NCI-H2227 treated with DMSO at 0.1 percent for 48 hours (cell line): Measurements from ENCODE around the gene RPUSD2.
"Not testable (repeated sequence)": the region's sequence is repeated elsewhere in the genome, so short reads cannot be mapped to it uniquely, and the experiment has no call there.

Source experiments
- DNase-seq: peaks from one replicate; lab custom pipeline; 2025; lab: John Stamatoyannopoulos, UW

RPUSD2 gene

DNA sequence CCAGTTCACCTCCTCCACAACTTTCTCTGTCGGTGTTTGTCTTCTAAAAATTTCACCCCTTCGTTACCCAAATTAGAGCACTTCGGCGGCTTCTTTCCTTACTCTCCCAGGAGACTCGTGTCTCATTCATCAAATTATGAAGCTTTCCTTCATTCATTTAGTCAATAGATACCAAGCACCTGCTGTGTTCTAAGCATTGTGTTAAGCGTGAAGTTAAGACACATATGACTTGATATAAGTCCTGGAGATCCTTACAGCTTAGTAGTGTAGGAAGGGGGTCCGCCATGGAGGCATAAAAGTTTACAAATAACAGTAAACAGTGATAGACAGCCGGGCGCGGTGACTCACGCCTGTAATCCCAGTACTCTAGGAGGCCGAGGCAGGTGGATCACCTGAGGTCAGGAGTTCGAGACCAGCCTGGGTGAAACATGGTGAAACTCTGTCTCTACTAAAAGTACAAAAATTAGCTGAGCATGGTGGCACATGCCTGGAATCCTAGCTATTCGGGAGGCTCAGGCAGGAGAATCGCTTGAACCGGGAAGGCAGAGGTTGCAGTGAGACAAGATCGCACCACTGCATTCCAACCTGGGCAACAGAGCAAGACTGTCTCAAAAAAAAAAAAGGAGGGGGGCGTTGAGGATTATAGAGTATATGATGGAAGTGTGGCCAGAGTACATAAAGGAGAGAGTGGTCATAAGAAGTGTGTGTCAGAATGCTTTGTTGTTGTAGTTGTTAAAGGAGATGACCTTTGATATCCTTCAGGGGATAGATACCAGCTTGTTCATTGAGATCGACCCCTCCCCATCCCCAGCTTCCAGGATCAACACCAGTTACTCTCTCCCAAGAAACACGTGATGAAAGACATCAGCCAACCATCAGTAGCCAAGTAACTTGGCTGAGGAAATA is 3.5 kb upstream of the RPUSD2 start:
- DNase-seq: no peak

DNA sequence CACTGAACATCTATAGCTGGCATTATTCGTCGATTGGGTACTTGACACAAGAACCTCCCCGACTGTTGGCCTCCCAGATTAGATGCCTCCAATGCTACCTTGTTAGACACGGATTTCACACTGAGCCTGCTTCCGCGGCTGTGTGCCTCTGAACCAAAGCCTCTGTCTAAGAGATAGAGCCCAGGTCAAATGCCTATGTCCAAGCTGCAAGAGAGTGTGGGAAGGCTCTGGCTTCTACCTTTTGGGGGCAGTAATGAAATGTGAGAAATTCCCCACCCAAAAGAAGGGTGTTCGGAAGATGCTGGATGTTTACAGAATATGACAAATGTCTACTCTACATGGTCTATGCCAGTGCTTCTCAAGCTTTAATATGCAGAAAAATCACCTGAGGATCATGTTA is 2.0 kb upstream of the RPUSD2 start:
- DNase-seq: no peak

DNA sequence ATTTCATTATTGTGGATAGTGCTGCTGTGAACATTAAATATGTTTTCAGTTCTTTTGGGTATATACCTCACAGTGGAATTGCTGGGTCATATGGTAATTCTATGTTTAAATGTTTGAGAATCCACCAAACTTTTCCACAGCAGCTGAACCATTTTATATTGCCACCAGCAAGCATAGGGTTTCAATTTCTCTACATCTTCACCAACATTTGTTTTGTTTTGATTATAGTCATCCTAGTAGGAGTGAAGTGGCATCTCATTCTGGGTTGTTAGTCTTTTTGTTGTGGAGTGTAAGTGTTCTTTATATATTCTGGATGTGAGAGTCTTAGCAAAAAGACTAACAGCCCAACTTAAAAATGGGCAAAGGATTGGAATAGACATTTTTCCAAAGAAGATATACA is 6.0 kb downstream of the RPUSD2 start:
- DNase-seq: no peak

DNA sequence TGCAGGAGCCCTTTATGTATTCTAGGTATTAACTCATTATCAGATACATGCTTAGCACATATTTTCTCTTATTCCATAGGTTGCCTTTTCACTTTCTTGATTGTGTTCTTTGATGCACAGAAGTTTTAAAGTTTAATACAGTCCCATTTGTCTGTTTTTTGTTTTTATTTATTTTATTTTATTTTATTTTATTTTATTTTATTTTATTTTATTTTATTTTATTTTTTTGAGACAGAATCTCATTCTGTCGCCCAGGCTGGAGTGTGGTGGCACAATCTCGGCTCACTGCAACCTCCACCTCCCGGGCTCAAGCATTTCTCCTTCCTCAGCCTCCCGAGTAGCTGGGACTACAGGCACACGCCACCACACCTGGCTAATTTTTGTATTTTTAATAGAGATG is 7.8 kb downstream of the RPUSD2 start:
- not testable (repeated sequence) for DNase-seq

DNA sequence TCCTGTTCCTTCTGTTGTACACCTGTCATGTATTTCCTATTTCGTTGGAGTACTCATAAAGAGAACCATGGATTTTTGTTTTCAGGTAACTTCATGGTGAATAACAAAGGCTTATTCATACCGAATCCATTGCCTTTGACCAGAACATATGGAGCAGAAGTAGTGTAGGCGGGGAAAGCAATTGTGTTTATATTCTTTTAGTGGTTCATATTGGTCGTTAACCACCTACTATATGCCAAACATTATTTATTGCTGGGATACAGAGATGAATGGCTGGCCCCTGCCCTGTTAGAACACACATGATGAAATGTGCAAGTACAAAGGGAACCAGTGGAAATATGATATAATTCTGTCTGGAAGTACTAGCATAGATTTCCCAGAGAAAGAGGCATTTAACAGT is 9.8 kb downstream of the RPUSD2 start:
- no peak for DNase-seq

DNA sequence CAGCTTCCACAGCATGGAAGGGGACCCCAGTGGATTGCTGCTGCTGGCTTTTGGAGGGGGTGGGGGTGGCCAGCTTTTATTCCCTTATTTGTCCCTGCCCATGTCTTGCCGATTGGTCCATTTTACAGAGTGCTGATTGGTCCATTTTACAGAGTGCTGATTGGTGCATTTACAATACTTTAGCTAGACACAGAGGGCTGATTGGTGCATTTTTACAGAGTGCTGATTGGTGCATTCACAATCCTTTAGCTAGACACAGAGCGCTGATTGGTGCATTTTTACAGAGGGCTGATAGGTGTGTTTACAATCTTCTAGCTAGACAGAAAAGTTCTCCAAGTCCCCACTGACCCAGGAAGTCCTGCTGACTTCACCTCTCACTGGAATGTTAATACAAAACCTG is 12.7 kb downstream of the RPUSD2 start:
- not testable (repeated sequence) for DNase-seq

DNA sequence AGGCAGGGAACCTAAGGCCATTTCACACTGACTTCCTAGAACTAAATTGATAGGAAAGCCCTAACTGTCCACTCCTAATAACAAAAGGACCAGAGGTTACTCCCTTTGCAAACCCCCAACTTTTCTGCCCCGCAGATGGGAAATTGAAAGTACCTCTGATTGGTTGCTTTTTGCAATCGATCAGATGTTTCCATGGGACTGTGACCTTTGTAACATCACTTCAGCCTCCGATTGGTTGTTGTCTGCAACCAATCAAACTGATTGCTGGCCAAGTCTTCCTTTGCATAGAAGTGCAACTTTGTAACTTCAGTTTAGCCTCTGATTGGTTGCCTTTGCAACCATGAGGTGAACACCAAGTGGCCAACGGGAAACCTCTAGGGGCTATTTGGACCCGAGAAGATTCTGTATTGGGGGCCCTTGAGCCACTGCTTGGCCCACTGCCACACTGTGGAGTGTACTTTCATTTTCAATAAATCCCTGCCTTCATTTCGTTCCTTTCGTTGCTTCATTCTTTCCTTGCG is 13.7 kb downstream of the RPUSD2 start:
- DNase-seq: no peak

DNA sequence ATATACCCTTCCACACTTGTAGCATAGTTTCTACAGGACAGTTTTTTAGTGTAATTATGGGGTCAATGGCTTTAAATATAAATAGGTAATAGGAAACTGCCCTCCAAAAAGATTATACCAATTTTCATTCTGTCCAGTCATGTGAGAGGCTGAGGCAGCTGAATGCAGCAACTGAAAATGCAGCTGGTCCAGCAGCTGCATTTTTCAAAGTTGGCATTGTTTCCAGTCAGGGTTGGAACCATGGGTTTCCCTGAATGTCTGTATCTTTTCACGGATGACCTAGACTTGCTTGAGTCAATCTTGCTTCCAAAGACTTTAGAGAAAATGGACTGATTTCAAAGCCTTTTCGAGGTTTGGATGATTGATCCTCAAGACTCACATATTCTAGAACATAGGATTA is 15.1 kb downstream of the RPUSD2 start:
- DNase-seq: no peak

DNA sequence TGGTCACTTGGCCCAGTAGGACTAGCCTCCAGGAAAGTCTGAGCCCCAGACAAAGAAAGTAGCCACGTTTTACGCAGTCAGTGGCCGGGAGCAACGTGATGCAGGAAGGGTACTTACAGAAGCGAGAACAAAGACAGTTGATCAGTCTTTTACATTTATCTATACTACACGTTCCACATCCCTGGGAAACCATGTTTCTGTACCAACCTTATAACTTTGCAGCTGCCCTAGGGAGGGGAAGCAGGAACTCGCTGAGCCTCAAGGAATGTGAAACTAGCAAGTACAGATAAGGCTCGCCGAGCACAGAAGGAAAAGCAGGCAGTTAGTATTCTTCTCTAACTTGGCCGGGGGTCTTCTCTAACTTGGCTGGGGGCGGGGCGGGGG is 21.6 kb downstream of the RPUSD2 start:
- no peak for DNase-seq

DNA sequence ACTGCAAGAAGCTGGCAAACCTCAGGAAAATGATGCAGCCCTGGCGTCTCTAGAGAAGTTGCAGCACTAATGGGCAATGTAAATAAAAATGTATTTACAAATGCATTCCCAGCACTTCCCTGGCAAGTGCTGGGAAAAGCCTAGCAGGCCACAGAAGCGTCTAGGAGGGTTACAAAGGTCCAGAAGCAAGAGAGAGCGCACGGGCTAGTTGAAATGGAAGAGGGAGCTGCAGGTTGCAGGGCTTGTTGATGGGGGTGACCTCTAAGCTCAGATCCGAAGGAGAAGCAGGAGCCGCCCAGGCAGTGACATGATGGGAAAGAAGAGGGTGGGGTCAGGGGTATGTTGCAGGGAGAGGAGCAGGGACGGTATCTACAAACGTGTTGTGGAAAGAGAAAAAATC is 22.3 kb downstream of the RPUSD2 start:
- peak; percentile 13 for DNase-seq

DNA sequence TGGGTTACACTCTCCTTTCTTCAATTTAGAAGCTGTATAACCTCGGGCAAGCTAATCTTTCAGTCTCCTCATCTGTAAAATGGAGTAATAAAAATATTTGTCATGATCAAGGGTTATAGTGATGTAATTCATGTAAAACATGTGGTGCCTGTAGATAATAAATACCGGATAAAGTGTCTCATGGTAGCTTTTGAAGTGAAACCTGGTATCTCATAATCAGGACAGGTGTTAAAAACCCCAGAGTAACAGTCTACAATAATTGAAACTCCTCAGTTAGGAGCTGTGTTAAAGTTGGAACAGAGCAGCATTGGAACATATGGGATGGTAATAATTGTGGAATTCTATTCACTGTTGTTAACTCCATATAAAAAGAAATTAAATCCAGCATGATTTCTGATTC is 24.1 kb downstream of the RPUSD2 start:
- DNase-seq: no peak

DNA sequence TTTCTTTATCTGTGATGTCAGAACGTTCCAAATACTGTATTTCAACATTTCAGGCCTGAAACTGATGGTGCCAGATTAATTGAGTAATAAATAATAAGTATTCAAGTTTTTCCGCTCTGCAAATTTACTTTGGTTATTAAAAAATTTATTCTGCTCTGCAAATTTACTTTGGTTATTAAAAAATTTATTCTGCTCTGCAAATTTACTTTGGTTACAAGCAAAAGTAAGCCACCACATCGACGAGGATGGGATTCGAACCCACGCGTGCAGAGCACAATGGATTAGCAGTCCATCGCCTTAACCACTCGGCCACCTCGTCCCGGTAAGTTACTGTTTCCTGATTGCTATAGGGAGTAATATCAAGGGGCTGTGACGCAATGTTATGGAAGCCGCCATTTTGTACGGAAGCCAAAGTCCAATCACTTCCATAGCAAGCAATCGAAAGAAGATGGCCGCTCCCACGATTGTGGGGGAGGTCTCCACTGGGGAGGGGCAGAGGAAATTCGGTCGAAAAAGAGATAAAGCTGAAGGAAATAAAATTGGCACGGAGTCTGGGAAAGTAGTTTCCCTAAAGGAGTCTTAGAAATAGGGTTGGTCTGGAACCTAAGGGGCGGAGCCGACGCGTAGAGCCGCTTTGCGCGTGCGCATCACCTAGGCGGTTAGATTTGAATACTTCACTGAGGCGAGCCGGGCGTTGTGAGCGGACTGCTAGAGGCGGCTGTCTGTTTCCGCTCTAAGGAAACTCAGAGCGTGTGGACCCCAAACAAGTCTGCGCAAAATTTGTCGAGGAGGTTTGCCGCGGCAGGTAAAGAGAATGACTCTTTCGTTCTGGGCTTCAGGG is 24.7 kb downstream of the RPUSD2 start, which contains the start of gene KNL1:
Gene KNL1 (plus strand): TSS at position 662 of the 841 bp plus-strand sequence. CDS start 8,683 bp downstream, outside the sequence.
- peak; percentile 96 for DNase-seq

DNA sequence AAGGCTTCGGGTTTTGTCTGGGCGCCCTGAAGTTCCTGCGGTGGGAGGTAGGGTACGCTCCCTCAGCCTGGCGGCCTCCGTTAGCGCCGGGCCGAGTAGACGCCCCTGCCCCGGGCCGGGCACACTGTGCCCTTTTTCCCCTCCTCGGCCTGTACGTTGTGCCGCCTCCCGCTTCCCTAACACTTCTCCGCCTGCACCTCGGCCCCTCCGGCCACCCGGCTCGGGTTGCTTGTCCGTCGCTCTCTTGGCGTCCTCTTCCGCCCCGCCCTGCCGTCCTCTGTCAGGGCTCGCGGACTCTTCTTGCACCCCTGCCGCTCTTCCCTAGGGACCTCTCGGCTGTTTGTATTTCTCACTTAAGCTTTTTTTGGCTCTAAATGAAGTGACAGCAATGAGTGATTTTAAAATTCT is 25.3 kb downstream of the RPUSD2 start:
- DNase-seq: peak; percentile 37

DNA sequence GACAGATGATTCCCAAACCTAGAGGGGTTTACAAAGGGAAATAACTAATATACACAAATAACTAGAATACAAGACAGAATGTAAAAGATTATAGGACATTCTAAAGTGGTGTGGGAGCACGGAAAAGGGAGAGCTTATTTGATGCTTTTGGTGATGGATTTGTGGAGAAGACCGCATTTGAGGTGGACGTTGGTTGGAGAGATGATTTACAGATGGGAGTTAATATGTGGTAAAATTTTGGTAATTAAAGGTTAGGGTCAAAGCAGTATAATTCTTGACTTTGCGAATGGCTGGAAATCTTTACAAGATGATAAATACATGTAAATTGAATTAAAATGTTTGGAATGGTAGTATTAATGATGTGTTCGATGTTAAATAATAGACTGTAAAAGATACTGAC is 26.1 kb downstream of the RPUSD2 start:
- DNase-seq: no peak

DNA sequence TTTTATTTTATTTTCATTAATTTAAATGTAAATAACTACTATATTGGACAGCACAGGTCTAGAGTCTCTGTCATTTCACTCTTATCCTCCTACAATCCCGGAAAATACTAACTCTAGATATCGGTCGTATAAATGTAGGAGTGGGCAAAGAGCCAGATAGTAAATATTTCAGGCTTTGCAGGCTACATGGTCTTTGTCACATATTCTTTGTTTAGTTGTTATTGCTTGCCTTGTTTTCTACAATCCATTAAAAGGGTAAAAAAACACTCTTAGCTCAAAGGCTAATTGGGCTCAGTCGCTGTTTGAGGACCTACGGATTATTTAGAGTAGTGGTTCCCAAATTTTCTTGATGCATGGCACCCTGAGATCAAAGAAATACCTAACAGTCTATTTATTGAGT is 26.7 kb downstream of the RPUSD2 start:
- DNase-seq: no peak

DNA sequence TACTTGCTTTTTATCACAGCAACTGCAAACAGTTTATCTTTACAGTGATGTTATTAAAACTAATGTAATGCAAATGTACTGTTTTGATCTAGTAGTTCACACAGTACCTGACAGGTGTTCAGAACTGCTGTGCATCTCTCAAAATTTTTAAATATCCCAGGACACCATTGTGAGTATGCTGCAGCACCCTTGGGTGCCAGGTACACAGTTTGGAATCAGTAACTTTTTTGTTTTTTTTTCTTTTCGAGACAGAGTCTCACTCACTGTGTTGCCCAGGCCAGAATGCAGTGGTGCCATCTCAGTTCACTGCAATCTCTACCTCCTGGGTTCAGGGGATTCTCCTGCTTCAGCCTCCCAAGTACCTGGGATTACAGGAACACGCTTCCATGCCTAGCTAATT is 27.9 kb downstream of the RPUSD2 start:
- no peak for DNase-seq

DNA sequence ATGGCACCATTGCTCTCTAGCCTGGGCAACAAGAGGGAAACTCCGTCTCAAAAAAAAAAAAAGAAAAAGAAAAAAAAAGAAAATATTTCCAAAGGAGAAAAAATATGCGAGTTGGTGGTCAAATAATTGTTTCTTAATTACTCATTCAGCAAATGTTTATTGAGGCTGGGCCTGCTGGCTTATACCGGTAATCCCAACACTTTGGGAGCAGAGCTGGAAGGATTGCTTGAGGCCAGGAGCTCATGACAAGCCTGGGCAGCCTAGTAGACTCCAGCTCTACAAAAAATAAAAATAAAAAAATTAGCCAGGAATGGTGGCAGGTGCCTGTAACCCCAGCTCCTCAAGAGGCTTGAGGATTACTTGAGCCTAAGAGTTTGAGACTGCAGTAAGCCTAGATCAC is 29.0 kb downstream of the RPUSD2 start:
- no peak for DNase-seq

DNA sequence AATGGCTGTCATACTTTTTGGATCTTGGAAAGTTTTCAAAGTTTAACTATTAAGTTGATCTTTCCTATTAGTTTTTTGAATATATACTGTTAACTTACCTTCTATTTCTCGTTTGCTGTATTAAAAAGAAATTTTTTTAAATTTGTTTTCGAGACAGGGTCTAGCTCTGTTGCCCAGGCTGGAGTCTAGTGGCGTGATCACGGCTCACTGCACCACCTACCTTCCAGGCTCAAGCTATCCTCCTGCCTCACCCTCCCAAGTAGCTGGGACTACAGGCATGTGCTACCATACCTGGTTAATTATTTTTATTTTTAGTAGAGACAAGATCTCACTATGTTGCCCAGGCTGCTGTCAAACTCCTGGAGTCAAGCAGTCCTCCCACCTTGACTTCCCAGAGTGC is 29.6 kb downstream of the RPUSD2 start:
- DNase-seq: no peak

DNA sequence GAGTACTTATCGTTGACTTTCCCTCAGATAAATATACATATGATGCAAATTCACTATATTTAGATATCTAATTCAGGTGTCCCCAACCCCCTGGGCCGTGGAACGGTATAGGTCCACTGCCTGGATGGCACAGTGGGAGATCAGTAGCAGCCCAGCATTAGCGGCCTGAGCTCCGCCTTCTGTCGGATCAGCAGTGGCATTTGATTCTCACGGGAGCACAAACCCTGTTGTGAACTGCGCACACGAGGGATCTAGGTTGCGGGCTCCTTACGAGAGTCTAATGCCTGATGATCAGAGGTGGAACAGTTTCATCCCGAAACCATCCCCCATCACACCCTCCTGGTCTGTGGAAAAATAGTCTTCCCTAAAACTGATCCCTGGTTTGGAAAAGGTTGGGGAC is 31.9 kb downstream of the RPUSD2 start:
- no peak for DNase-seq

DNA sequence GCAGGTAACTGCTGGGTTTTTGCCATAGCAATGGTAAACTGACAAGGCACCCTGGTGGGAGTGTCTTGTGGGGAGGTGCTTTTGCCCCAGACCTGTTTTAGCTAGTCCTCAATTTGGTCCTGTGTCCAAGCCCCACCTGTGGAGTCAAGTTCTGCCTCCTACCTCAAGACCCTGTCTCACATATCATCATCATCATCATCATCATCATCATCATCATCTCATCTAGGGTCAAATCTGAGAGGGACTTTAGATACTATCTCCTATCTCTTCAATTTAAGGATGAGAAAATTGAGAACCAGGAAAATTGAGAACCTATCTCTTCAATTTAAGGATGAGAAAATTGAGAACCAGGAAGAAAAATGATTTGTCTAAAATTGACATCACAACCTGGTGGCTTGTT is 34.8 kb downstream of the RPUSD2 start:
- no peak for DNase-seq

DNA sequence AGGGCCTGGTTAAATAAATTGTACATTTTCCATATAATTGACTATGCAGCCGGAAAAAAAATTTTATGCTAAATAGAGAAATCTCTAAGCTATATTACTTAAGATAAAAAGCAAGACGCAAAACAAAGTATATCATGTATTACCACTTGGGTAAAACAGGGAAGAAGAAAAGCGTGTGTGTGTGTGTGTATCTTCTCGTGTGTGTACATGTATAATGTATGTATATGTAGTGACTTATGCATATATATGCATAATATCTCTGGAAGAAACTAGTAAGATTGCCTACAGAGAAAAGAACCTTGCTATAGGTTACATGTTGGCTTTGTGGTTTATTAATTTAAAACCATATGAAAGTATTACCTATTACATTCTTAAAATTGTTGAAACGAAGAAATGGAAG is 44.0 kb downstream of the RPUSD2 start:
- no peak for DNase-seq

DNA sequence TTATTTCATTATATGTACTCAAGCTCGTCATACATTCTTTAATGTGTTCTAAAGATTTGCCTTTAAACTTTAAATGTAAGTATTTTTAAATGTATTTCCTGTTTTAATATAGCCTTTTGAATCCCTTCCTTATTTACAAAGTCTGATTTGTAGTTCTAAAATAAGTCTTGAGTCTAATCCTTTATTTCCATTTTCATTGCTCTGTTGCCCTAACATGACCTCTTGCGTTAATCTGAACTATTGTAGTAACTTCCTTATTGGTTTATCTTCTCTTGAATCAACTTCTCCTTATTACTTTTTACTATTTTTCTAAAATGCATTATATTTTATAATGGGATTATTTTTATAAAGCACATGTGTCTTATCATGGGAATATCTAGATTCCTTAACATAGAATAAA is 48.9 kb downstream of the RPUSD2 start:
- no peak for DNase-seq

DNA sequence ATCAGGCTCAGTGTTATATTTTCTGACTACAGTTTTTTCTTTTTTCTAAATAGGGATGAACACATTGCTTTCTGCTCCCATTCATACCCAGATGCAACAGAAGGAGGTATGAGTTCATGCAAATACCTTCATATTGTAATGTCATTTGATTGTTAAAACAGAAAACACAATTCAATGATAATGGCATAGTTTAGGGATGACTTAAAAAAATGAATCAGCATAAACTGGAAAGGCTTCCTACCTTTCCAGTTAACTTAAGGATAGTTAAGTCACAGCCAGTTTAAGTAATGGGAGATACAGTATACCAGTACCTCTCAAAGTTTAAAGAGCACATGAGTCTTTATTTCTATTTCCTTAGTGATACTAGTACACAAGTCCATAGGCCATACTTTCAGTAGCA is 49.8 kb downstream of the RPUSD2 start:
- DNase-seq: no peak
